CD4-positive, alpha-beta T cell treated with Interleukin-2 at 100 ng/mL for 4 hours (primary cell): ENCODE measurements around the gene RAB12.
A peak's percentile ranks its signal among the peaks of the same experiment; 100 is the strongest.
"Not testable (repeated sequence)": the region's sequence is repeated elsewhere in the genome, so short reads cannot be mapped to it uniquely, and the experiment has no call there.

ENCODE experiments used
- DNase-seq: peaks from one replicate; pipeline ENCODE4 v3.0.0-alpha.2; 2020; ENCODE audit warnings: low spot score

The RAB12 gene

GRCh38 chr18:8611916-8612576 is 2.8 kb downstream of the RAB12 start:
- no peak for DNase-seq

DNA sequence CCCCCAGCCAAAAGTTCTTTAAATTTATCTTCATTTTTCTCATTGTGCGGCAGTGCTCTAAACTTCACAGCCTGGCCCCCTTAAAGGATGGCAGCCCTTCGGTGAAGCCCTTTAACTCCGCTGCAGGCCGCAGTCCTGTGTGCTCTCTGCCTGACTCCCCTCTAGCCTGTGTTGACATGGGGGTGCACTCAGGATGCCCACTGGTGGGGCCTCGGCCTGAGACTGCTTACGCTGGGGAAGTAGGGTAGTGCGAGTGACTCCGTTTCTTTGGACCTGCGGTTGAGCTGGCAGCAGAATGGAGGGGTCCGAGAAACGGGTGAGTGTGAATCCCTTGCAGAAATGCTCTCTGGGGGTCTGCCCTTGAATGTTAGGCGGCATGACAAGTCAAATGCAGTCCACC is 5.6 kb downstream of the RAB12 start:
- DNase-seq = no peak

GRCh38 chr18:8615397-8616027 is 6.3 kb downstream of the RAB12 start:
- no peak for DNase-seq

- DNase-seq = no peak
Observed at GRCh38 chr18:8616028-8616401, 6.8 kb downstream of the RAB12 start.

DNA sequence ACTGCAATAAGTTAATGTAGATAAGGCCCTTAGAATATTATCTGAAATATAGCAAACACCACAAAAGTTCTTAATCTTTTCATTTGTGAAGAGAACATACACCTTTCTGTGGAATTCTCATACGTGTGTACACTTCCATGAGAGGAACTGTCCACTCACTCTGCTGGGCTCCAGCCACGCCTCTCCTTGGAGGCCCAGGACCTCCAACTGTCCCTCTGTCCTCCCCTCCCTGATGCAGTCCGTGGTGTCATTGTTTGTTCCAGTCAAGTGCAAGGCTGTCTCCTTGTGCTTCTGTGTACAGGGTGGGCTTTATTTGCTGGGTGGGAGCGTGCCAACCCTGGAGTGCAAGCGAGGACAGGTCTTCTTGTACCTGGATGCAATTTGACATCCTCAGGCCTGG is 8.7 kb downstream of the RAB12 start:
- no peak for DNase-seq

- no peak for DNase-seq
Observed at GRCh38 chr18:8619041-8619440, 9.8 kb downstream of the RAB12 start.

GRCh38 chr18:8619835-8620577 is 10.8 kb downstream of the RAB12 start:
- DNase-seq = no peak

GRCh38 chr18:8620845-8621244 is 11.6 kb downstream of the RAB12 start:
- DNase-seq = no peak

DNA sequence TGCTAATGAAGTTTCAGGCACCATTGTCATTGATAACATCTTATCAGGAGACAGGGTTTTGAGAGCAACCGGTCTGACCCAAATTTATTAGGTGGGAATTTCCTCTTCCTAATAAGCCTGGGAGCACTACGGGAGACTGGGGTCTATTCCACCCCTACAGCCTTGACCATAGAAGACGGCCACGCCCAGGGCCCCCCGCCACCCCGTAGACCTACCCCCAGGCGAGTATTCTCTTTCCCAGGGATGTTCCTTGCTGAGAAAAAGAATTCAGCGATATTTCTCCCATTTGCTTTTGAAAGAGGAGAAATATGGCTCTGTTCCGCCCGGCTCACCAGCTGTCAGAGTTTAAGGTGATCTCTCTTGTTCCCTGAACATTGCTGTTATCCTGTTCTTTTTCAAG is 13.4 kb downstream of the RAB12 start:
- DNase-seq = not testable (repeated sequence)

DNA sequence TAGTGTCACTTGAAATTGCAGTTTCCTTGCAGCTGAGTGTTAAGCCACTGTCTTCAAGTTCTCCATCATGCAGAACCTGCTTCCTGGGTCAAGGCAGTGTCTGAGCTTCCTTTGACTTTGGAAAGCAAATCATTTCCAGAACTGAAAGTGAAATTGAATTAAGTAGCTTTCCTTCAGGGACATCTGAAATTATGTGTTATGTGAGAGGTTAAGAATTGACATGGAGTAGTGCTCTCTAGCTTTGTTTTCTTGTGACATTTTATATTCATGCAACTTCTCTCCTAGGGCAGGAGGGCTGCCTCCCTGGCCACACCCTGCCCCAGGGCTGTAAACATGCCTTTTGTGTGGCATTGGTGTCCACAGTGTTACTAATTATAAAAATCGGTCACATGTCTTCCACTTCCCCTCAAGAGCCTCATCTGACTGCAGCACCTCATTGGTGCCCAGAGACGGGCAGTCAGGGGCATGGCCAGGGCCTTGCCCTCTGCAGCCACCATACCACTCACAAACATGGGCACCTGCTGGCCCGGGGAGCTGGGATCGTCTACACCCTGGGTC is 14.4 kb downstream of the RAB12 start:
- peak; percentile 4 for DNase-seq

GRCh38 chr18:8625461-8626092 is 16.3 kb downstream of the RAB12 start:
- DNase-seq = no peak

DNA sequence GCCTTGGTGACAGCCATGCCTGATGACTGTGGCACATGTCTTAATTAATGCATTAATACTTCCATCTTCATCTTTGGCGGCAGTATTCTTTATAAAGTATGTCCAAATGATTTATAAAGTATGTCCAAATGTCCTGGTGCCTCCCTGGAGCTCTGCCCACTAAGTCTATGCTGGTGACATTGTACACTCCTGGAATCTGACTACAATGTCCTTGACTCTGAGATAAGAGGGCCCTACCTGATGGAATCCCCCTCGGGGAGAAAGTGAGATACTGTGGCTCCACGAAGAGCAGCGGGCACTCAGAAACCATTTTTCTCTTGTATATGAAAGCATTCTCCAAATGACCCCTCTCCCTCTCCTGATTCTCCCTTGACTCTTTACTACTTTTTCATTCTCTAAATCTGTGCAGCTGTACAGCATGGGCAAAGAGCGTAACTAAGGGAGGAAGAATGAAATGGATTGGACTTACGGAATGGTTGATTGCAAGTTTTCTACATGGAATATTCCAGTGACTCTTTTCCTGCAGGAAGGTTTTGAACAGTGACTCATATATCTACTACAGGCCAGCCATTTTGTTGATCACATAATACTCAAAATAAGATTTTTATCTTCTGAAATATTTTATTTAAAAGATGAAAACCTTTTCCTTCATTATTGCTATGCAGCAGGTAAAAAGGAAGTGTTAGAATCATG is 17.3 kb downstream of the RAB12 start:
- no peak for DNase-seq

DNA sequence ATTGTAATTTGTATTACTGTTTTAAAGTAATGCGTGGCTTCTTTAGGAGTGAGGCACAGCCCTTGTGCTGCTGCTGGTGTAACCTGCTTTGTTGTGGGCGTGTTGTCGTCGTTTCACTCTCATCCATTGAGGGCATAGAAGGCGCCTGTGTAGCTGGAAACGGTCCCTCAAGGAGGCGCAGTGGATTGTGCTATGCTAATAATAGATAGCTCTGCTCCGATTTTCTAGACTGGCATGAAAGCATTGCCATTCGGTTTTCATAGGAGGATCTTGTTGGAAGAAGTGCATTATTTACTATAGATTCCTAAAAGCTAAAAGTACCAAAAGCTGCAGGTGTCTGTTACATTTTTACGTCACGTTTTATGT is 17.9 kb downstream of the RAB12 start:
- no peak for DNase-seq

DNA sequence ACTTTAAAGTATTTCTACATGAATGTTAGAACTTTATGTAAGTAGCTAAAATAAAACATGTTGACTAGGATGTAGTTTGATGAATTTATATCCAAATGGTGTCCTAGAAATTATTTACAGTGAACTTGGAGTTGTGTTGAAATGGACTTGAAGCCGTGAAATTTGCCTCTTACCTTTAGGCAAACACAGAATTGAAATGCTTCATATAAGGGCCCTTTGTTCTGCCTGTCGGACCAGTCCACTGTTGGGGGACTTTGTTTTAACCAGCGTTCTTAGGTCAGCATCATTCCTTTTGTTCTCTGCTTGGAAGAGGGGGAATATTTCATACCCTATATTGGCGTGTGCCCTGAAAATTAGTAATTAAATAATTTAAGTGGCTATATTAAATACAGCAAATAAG is 18.3 kb downstream of the RAB12 start:
- no peak for DNase-seq

- no peak for DNase-seq
Observed at GRCh38 chr18:8629602-8630001, 20.4 kb downstream of the RAB12 start.

DNA sequence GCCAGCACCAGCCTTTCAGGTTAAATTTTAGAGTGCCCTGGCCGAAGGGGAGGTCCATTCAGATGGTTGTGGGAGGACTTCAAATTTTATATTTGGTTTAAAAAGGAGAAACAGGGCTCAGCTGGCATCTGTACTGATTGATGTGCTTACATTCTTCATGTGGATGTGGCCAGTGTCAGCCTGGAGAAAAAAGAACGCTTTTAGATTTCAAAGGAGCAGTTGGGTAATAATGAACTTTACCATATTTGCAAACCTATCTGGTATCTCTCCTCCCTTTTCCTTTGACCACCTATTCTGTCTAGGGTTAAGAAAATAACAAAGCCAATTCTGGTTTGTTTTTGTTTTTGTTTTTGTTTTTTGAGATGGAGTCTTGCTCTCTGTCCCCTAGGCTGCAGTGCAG is 21.3 kb downstream of the RAB12 start:
- no peak for DNase-seq

DNA sequence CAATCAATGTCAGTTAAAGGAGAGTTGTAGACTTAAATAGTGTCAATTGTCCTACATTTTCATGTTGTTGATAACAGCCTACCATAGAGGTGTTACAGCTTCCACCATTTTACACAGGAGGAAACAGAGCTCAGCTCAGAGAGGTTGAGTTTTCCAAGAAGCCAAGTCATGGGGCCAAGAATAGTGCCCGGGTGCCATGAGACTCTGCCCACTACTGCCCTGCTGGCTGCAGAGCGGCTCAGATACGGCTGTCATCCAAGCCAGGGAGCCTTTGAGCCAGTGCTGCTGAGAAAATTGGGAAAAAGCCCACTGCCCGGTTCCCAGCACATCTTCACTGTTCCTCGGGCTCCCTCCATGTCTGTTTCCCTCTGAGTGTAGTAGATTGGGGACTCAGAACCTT is 22.0 kb downstream of the RAB12 start:
- no peak for DNase-seq

DNA sequence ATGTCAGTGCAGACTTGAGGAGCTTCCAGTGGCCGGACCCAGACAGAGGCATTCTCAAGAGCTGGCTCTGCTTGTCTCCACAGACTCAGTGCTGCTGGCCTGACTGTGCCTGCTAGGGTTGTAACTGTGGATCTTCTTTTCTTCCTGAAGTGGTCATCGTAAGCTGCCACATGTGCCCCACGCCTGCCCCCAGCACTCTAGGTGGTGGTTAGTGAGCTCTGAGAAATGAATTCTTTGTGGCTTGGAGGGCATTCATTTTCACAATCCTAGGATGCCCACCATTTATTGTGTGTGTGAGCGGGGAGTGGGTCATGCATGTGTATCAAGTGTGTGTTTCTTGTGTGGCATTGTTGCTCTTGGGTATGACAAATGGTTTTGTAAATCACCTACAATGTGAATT is 23.1 kb downstream of the RAB12 start:
- no peak for DNase-seq

DNA sequence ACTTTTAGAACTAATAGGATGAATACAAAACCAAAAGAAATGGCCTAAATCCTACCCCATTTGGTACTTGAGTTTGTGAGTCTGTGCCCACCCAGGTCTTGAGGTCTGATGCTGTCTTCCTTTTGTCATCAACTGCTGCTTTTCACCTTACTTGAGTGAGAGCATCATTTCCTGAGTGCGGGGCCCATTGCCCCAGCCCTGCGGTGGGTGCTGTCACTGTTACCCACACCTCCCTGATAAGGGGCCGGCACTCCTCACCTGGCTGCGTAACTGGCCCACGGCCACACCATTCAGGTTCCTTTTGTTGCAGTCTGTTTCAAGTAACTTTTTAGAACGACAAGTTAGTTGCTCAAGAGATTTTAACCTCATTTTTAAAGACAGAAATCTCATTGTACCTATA is 25.3 kb downstream of the RAB12 start:
- DNase-seq = no peak

DNA sequence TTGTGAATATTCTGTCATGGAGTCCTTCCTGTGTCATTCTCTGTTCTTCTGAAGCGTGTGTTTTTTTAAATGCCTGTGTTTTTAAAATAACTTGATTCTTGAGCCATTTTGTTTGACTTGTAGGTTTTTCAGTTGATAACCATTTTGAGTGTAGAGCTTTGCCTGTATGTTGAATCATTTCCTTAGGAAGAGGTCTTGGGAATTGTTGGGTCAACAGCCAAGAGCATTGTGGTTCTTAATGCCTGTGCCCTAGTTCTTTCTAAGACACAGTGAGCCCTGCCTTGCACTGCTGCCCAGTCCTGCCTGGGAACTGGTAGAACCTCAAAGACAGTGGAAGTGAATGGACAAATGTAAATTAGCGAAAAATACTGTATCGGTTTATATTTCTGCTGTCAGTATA is 25.9 kb downstream of the RAB12 start:
- DNase-seq = no peak

GRCh38 chr18:8639762-8640161 is 30.5 kb downstream of the RAB12 start:
- DNase-seq = no peak

- DNase-seq = no peak
Observed at GRCh38 chr18:8643326-8643878, 34.2 kb downstream of the RAB12 start.
